ENCODE data around the gene COQ9.
A peak's percentile ranks its signal among the peaks of the same experiment; 100 is the strongest.
"Not testable (repeated sequence)": the region's sequence is repeated elsewhere in the genome, so short reads cannot be mapped to it uniquely, and the experiment has no call there.

COQ9 gene

GRCh38 chr16:57447186-57447962 lies at the start of gene COQ9, which contains the start of gene CIAPIN1:
Gene COQ9, plus strand, starts transcription at chr16:57447479. Its CDS starts 27 bp downstream, at chr16:57447506.
Gene CIAPIN1, minus strand, starts transcription at chr16:57447385. Its CDS starts 6,457 bp downstream, at chr16:57440928.
- DNase-seq = peak; percentile 95

- not testable (repeated sequence) for DNase-seq
Measured at GRCh38 chr16:57397493-57397892, 49.8 kb upstream of the COQ9 start.

- no peak for DNase-seq
Measured at GRCh38 chr16:57401943-57402640, 45.2 kb upstream of the COQ9 start.

GRCh38 chr16:57403965-57404817 lies 43.1 kb upstream of the COQ9 start, which contains the start of gene CCL17:
Gene CCL17, plus strand, starts transcription at chr16:57404767. Its CDS starts 9,166 bp downstream, at chr16:57413933.
- DNase-seq = no peak

GRCh38 chr16:57405097-57405496 lies 42.2 kb upstream of the COQ9 start:
- no peak for DNase-seq

- no peak for DNase-seq
Measured at GRCh38 chr16:57406881-57407280, 40.4 kb upstream of the COQ9 start.

GRCh38 chr16:57407521-57408353 lies 39.5 kb upstream of the COQ9 start:
- DNase-seq = no peak

GRCh38 chr16:57409065-57409464 lies 38.2 kb upstream of the COQ9 start:
- no peak for DNase-seq

GRCh38 chr16:57409870-57410587 lies 37.2 kb upstream of the COQ9 start:
- DNase-seq = no peak

- DNase-seq = no peak
Measured at GRCh38 chr16:57411362-57411976, 35.8 kb upstream of the COQ9 start.

- DNase-seq = no peak
Measured at GRCh38 chr16:57412584-57412983, 34.7 kb upstream of the COQ9 start.

GRCh38 chr16:57413301-57413730 lies 34.0 kb upstream of the COQ9 start:
- no peak for DNase-seq

GRCh38 chr16:57413733-57414132 lies 33.5 kb upstream of the COQ9 start:
- DNase-seq = no peak

GRCh38 chr16:57416084-57416483 lies 31.2 kb upstream of the COQ9 start:
- DNase-seq = no peak

GRCh38 chr16:57419506-57419905 lies 27.8 kb upstream of the COQ9 start:
- DNase-seq = no peak

- peak; percentile 70 for DNase-seq
Measured at GRCh38 chr16:57422026-57422944, 25.0 kb upstream of the COQ9 start.

- no peak for DNase-seq
Measured at GRCh38 chr16:57423152-57423551, 24.1 kb upstream of the COQ9 start.

GRCh38 chr16:57424583-57424982 lies 22.7 kb upstream of the COQ9 start:
- no peak for DNase-seq

GRCh38 chr16:57426356-57426755 lies 20.9 kb upstream of the COQ9 start:
- no peak for DNase-seq

- no peak for DNase-seq
Measured at GRCh38 chr16:57427307-57427706, 20.0 kb upstream of the COQ9 start.

Measured in left hindlimb (tissue), 1 donor.